IMR-90 (cell line): ENCODE results near the gene APOC4. TPM values are rescaled to one million over a fixed set of nuclear protein-coding genes. Genes with fewer than 3 reads are reported as not detected.

Source experiments
- ATAC-seq: fragments of 200-7000 bp; cut with Tn5 transposase; 2 replicates; pipeline ENCODE4 v1.9.1; 2020; ENCODE audit warnings: low read depth, mild to moderate bottlenecking, moderate library complexity
- BruUV-seq: library from RNA; stranded (reverse); fragments of 400-500 nt; replicated peaks from 2 replicates; lab custom pipeline; 2021; lab: Mats Ljungman, UMichigan
- CTCF ChIA-PET: fragments of 300-600 bp; formaldehyde crosslinking; extraction: SDS; loops from one replicate; lab custom pipeline; 2021; ENCODE audit warnings: antibody characterized with exemption; lab: Yijun Ruan, JAX
- POLR2A ChIA-PET: fragments of 300-600 bp; sonication (Branson Sonifier 250); formaldehyde crosslinking; loops from one replicate; lab custom pipeline; 2022; ENCODE audit warnings: antibody characterized with exemption; ENCODE audit not compliant: unreplicated experiment; lab: Charles Lee
- DNase-seq: peaks from one replicate; pipeline ENCODE4 v3.0.0; 2013
- H2AFZ ChIP-seq: replicated peaks from 2 replicates; pipeline ENCODE3; 2013; ENCODE audit warnings: low read length, mild to moderate bottlenecking; ENCODE audit not compliant: poor library complexity
- H2AK5ac ChIP-seq: 2 replicates; pipeline ENCODE4 v1.6.1; 2013; ENCODE audit warnings: low read depth, low read length, inconsistent platforms
- H2AK9ac ChIP-seq: replicated peaks from 2 replicates; pipeline ENCODE3; 2013; ENCODE audit warnings: mild to moderate bottlenecking, low read depth, low read length, moderate library complexity; ENCODE audit not compliant: poor library complexity
- H2BK120ac ChIP-seq: 2 replicates; pipeline ENCODE4 v1.6.1; 2013; ENCODE audit warnings: low read depth, low read length, inconsistent platforms
- H2BK15ac ChIP-seq: 3 replicates; pipeline ENCODE4 v1.6.1; 2013; ENCODE audit warnings: low read depth, low read length, inconsistent platforms
- H2BK20ac ChIP-seq: 2 replicates; pipeline ENCODE4 v1.6.1; 2013; ENCODE audit warnings: low read depth, mild to moderate bottlenecking, inconsistent platforms, low read length, moderate library complexity
- H2BK5ac ChIP-seq: 2 replicates; pipeline ENCODE4 v1.6.1; 2013; ENCODE audit warnings: mild to moderate bottlenecking, low read depth, low read length, inconsistent platforms; ENCODE audit not compliant: poor library complexity, severe bottlenecking
- H3K14ac ChIP-seq: replicated peaks from 2 replicates; pipeline ENCODE4 v1.6.1; 2013; ENCODE audit warnings: low read depth, low read length, inconsistent platforms
- H3K18ac ChIP-seq: 2 replicates; pipeline ENCODE4 v1.6.1; 2013; ENCODE audit warnings: low read depth, low read length, control low read depth
- H3K23ac ChIP-seq: 2 replicates; pipeline ENCODE4 v1.6.1; 2013; ENCODE audit warnings: low read depth, low read length, inconsistent platforms
- H3K27ac ChIP-seq: 2 replicates; pipeline ENCODE4 v1.5.1; 2013; ENCODE audit warnings: mild to moderate bottlenecking, control low read depth, low read length; ENCODE audit not compliant: insufficient read depth
- H3K27me3 ChIP-seq: 2 replicates; pipeline ENCODE4 v1.6.1; 2013; ENCODE audit warnings: low read length; ENCODE audit not compliant: control insufficient read depth, insufficient read depth
- H3K36me3 ChIP-seq: 2 replicates; pipeline ENCODE4 v1.6.1; 2013; ENCODE audit warnings: low read length, mixed read lengths; ENCODE audit not compliant: control insufficient read depth, insufficient read depth
- H3K4ac ChIP-seq: 2 replicates; pipeline ENCODE4 v1.6.1; 2013; ENCODE audit warnings: low read depth, low read length, inconsistent platforms
- H3K4me1 ChIP-seq: 2 replicates; pipeline ENCODE4 v1.6.1; 2013; ENCODE audit warnings: low read length, mixed read lengths; ENCODE audit not compliant: control insufficient read depth, insufficient read depth
- H3K4me2 ChIP-seq: 2 replicates; pipeline ENCODE4 v1.6.1; 2013; ENCODE audit warnings: low read depth, mild to moderate bottlenecking, control low read depth, low read length, moderate library complexity
- H3K4me3 ChIP-seq: 2 replicates; pipeline ENCODE4 v1.5.1; 2013; ENCODE audit warnings: low read depth, mild to moderate bottlenecking, control low read depth, low read length, moderate library complexity; ENCODE audit not compliant: insufficient read depth
- H3K56ac ChIP-seq: 2 replicates; pipeline ENCODE4 v1.6.1; 2013; ENCODE audit warnings: low read length, inconsistent platforms; ENCODE audit not compliant: insufficient read depth; ENCODE audit errors: extremely low read depth
- H3K79me1 ChIP-seq, 2 experiments: 2 replicates each; pipeline ENCODE4 v1.6.1; 2013; ENCODE audit warnings: low read length in 2 of 2, inconsistent platforms in 1 of 2, low read depth in 1 of 2
- H3K9ac ChIP-seq: 2 replicates; pipeline ENCODE4 v1.6.1; 2013; ENCODE audit warnings: low read depth, low read length, control low read depth
- H3K9me1 ChIP-seq: 2 replicates; pipeline ENCODE4 v1.6.1; 2013; ENCODE audit warnings: low read length, inconsistent platforms; ENCODE audit not compliant: insufficient read depth
- H3K9me3 ChIP-seq: 2 replicates; pipeline ENCODE4 v1.6.1; 2013; ENCODE audit warnings: low read length; ENCODE audit not compliant: control insufficient read depth, insufficient read depth
- H4K20me1 ChIP-seq: 2 replicates; pipeline ENCODE4 v1.6.1; 2013; ENCODE audit warnings: low read length, inconsistent platforms; ENCODE audit not compliant: insufficient read depth
- H4K5ac ChIP-seq: 2 replicates; pipeline ENCODE4 v1.6.1; 2013; ENCODE audit warnings: mild to moderate bottlenecking, low read depth, low read length, control low read depth
- H4K8ac ChIP-seq, 2 experiments: 2 replicates each; pipeline ENCODE4 v1.6.1; 2013; ENCODE audit warnings: low read depth in 2 of 2, low read length in 2 of 2, control low read depth in 1 of 2, inconsistent platforms in 1 of 2
- H4K91ac ChIP-seq: 2 replicates; pipeline ENCODE4 v1.6.1; 2013; ENCODE audit warnings: low read depth, low read length, inconsistent platforms; ENCODE audit not compliant: insufficient read depth
- CEBPB ChIP-seq: IDR thresholded peaks from 2 replicates; pipeline ENCODE4 v1.6.1; 2012; ENCODE audit warnings: low read depth, low read length, improper control_type of control experiment
- CHD1 ChIP-seq: IDR thresholded peaks from 2 replicates; pipeline ENCODE4 v1.6.1; 2012; ENCODE audit warnings: low read depth, low read length, improper control_type of control experiment
- FOS ChIP-seq: fragments of 150-350 bp; IDR thresholded peaks from 2 replicates; pipeline ENCODE4 v1.6.1; 2016; ENCODE audit warnings: low read depth, low read length
- RCOR1 ChIP-seq: IDR thresholded peaks from 2 replicates; pipeline ENCODE4 v1.6.1; 2012; ENCODE audit warnings: mild to moderate bottlenecking, low read length, improper control_type of control experiment; ENCODE audit not compliant: insufficient replicate concordance
- WGBS, 2 experiments: methylation state at CpG; one replicate each; pipeline versions ENCODE4 v1.1.5 to v1.1.7; 2013; ENCODE audit warnings: missing lambda C conversion rate in 2 of 2; ENCODE audit not compliant: insufficient read length in 1 of 2; ENCODE audit errors: extremely low coverage in 2 of 2; 5-methylcytosine and 5-hydroxymethylcytosine counted together
- dilution Hi-C: fragments of 300-500 bp; cut with HindIII; formaldehyde crosslinking; loops from one replicate; pipeline ENCODE4 v1.14.3; 2018; ENCODE audit warnings: low sequenced_read_pairs; ENCODE audit not compliant: unreplicated experiment
- in situ Hi-C: fragments of 300-500 bp; cut with MboI; formaldehyde crosslinking; loops from 3 replicates; pipeline ENCODE4 v1.14.3; 2019; ENCODE audit warnings: low sequenced_read_pairs, inconsistent platforms, mixed read lengths
- intact Hi-C: fragments of 100-400 bp; cut with micrococcal nuclease; formaldehyde crosslinking; loops from 2 replicates; pipeline ENCODE4 v1.10.0; 2022
- polyA plus RNA-seq, 3 experiments: library from polyadenylated mRNA; depleted of rRNA; stranded (reverse); fragments of >200 nt; gene quantifications; 2 replicates each; pipeline ENCODE4 v1.2.3, GENCODE V29; 2012; ENCODE audit warnings: low replicate concordance in 1 of 3
- total RNA-seq: library from RNA; depleted of rRNA; stranded (reverse); fragments of >200 nt; gene quantifications from 2 replicates; pipeline ENCODE4 v1.2.3, GENCODE V29; 2012

APOC4 gene
- total and polyA plus RNA-seq, 2 of the 4 experiments (the other 2 are of a cell fraction) = not detected

- Histone ChIP-seq H4K8ac (no peak overlapping the region), H3K14ac (no peak overlapping the region), H3K4me3 (no peak overlapping the region), H3K9me3 (no peaks in the 10 kb centered on the region), H3K36me3 (no peaks in the 10 kb centered on the region), H3K4ac (no peak overlapping the region), H2AK5ac (no peak overlapping the region), H4K5ac (no peak overlapping the region), H3K79me1 (no peaks in the 10 kb centered on the region), H3K27ac (no peak overlapping the region), H2BK15ac (no peak overlapping the region), H3K18ac (no peak overlapping the region), H3K23ac (no peak overlapping the region), H2AFZ (no peak overlapping the region), H3K9me1 (no peaks in the 10 kb centered on the region), H2BK120ac (no peak overlapping the region), H4K91ac (no peak overlapping the region), H3K56ac (no peak overlapping the region), H3K4me1 (no peaks in the 10 kb centered on the region), H3K27me3 (peaks cover 1% of the 10 kb centered on the region; the same call in 1 of the 2 replicates), H4K20me1 (no peaks in the 10 kb centered on the region), H3K9ac (no peak overlapping the region), H3K4me2 (no peak overlapping the region), H2BK5ac (no peak overlapping the region), H2AK9ac (no peak overlapping the region), H2BK20ac (no peak overlapping the region)
- in situ Hi-C loops = no loop called here
- ATAC-seq = no peak
- WGBS, 2 experiments = 75% methylated on average over 3 of the region's 5 CpGs; no CpG with 5 or more reads in 1 of the 2 experiments
- no TSS peak for BruUV-seq
- POLR2A ChIA-PET = no interaction called here
- dilution Hi-C loops = no loop called here
- CTCF ChIA-PET = no interaction called here
- TF ChIP-seq CEBPB (peak; percentile 56), CHD1 (no peak), FOS (no peak), RCOR1 (no peak)
- DNase-seq = no peak
- intact Hi-C loops = no loop called here
Measured at GRCh38 chr19:44939668-44940067, 2.4 kb upstream of the APOC4 start.
